ENCODE measurements around the gene CDH4. TPM values are rescaled to one million over a fixed set of nuclear protein-coding genes. Genes with fewer than 3 reads are reported as not detected.

CDH4 gene
- total and polyA plus RNA-seq, 2 donors from 2014 or later: 1.1 TPM; not detected in 1

DNA sequence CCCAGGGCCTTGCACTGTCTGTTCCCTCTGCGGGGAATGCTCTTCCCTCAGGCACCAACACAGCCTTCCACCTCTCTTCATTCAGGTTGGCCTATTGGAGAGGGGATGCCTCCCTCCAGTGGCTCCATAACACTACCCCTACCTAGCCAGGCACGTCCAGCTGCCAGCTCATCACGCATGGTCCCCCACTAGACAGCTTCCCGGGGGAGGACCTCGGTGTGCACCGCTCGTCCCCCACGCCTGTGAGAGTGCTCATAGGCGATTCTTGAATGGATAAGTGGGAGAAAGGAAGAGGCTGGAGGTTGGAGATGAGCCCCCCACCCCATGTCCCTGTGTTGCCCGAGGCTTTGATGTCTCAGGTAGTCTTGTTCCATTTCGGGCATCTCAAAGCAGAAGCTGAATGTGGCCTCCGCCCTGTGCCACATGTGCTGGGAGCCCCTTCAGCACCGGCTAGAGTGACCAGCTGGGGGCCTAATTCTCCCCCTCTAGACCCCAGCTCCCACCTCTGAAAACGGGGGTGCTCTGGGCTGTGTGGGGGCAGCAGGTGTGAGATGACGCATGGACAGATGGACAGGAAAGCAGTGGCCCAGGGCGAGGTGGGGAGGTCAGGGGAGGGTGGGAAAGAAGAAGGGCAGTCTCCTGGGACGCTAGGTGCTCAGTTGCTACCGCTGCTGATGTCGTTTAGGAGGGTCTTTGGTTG lies 480.6 kb downstream of the CDH4 start:
- Histone ChIP-seq H3K27ac (ENCODE audit: low read depth in 2 of 2, low read length in 2 of 2) (no peak overlapping the region), H3K9me3 (ENCODE audit: control insufficient read depth in 2 of 3, insufficient read depth in 1 of 3, low read length in 3 of 3) (no peaks in the 10 kb centered on the region), H3K36me3 (ENCODE audit: control insufficient read depth in 2 of 3, insufficient read depth in 3 of 3, low read length in 3 of 3) (no peaks in the 10 kb centered on the region), H3K27me3 (ENCODE audit: control insufficient read depth, insufficient read depth, low read length) (no peaks in the 10 kb centered on the region), H3K4me3 (ENCODE audit: low read length in 3 of 3) (no peak overlapping the region), H3K4me1 (ENCODE audit: control insufficient read depth in 2 of 3, insufficient read depth in 2 of 3, low read depth in 1 of 3, low read length in 3 of 3) (no peaks in the 10 kb centered on the region), H3K9ac (ENCODE audit: low read length in 3 of 3) (no peak overlapping the region)
- TF ChIP-seq CTCF (IDR thresholded peaks at IDR 0.05; ENCODE audit: borderline replicate concordance, extremely low read depth, insufficient read depth): no peak
- peak in 1 of 5 donors; percentile 52 for DNase-seq
- intact Hi-C loops (cut with DNase I): no loop called here
- FAIRE-seq: no peak

DNA sequence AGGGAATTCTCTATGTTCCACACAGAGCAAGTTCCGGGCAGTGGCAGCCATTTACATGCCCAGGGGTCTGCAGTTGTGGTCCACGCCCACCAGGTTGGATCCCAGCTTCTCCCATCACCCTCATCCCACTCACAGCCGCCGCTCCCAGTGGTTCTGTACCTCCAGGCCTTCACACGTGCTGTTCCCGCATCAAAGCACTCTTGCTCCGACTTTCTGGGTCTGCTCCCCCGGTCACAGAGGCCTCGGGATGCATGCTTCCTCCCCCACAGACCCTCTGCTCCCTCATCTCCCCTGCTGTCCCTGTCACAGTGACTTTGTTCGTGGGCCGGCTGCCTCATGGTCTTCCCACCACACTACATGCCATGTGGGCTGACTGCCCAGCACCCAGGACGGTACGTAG lies 481.2 kb downstream of the CDH4 start:
- intact Hi-C loops (cut with DNase I): no loop called here
- no peak overlapping the region for H3K27ac ChIP-seq (ENCODE audit: low read depth in 2 of 2, low read length in 2 of 2)

GRCh38 chr20:61733891-61734732 lies 482.1 kb downstream of the CDH4 start:
- Histone ChIP-seq H3K27me3 (ENCODE audit: control insufficient read depth, insufficient read depth, low read length) (no peaks in the 10 kb centered on the region), H3K4me3 (ENCODE audit: low read length in 3 of 3) (no peak overlapping the region), H3K4me1 (ENCODE audit: control insufficient read depth in 2 of 3, insufficient read depth in 2 of 3, low read depth in 1 of 3, low read length in 3 of 3) (no peaks in the 10 kb centered on the region), H3K36me3 (ENCODE audit: control insufficient read depth in 2 of 3, insufficient read depth in 3 of 3, low read length in 3 of 3) (no peaks in the 10 kb centered on the region), H3K9me3 (ENCODE audit: control insufficient read depth in 2 of 3, insufficient read depth in 1 of 3, low read length in 3 of 3) (no peaks in the 10 kb centered on the region), H3K9ac (ENCODE audit: low read length in 3 of 3) (no peak overlapping the region), H3K27ac (ENCODE audit: low read depth in 2 of 2, low read length in 2 of 2) (no peak overlapping the region)
- intact Hi-C loops (cut with DNase I): no loop called here
- FAIRE-seq (no peak), DNase-seq (peak in 2 of 5 donors; percentile 21 to 54)
- no peak for TF ChIP-seq CTCF (IDR thresholded peaks at IDR 0.05; ENCODE audit: borderline replicate concordance, extremely low read depth, insufficient read depth)

More for the DNA sequence above, 481.2 kb downstream of the CDH4 start:
- no peaks in the 10 kb centered on the region for H3K36me3 ChIP-seq (ENCODE audit: control insufficient read depth in 2 of 3, insufficient read depth in 3 of 3, low read length in 3 of 3)
- H3K9ac ChIP-seq (ENCODE audit: low read length in 3 of 3): no peak overlapping the region
- H3K27me3 ChIP-seq (ENCODE audit: control insufficient read depth, insufficient read depth, low read length): no peaks in the 10 kb centered on the region
- no peaks in the 10 kb centered on the region for H3K9me3 ChIP-seq (ENCODE audit: control insufficient read depth in 2 of 3, insufficient read depth in 1 of 3, low read length in 3 of 3)
- FAIRE-seq: no peak
- H3K4me1 ChIP-seq (ENCODE audit: control insufficient read depth in 2 of 3, insufficient read depth in 2 of 3, low read depth in 1 of 3, low read length in 3 of 3): no peaks in the 10 kb centered on the region
- no peak overlapping the region for H3K4me3 ChIP-seq (ENCODE audit: low read length in 3 of 3)
- no peak for TF ChIP-seq CTCF (IDR thresholded peaks at IDR 0.05; ENCODE audit: borderline replicate concordance, extremely low read depth, insufficient read depth)
- DNase-seq: peak in 1 of 5 donors; percentile 70

All from kidney (tissue), 14 donors.